Endometrium (tissue), 2 donors: Measurements from ENCODE around the gene KAZN.

Experiments
- FAIRE-seq: peaks from 2 replicates; lab custom pipeline; 2012; peaks lifted over from hg19 to GRCh38; lab: Jason Lieb, UNC
- donor health status: control.
- donor health status: control.

KAZN gene

GRCh38 chr1:14774988-14775387, 176.5 kb downstream of the KAZN start:
- FAIRE-seq: no peak

GRCh38 chr1:14775434-14775833, 176.9 kb downstream of the KAZN start:
- FAIRE-seq: no peak

GRCh38 chr1:14777516-14778506, 179.3 kb downstream of the KAZN start:
- FAIRE-seq: no peak

- no peak for FAIRE-seq
These were observed 180.0 kb downstream of the KAZN start for GRCh38 chr1:14778541-14778897.

GRCh38 chr1:14778898-14779865, 180.7 kb downstream of the KAZN start:
- no peak for FAIRE-seq

GRCh38 chr1:14780271-14780670, 181.8 kb downstream of the KAZN start:
- no peak for FAIRE-seq

- no peak for FAIRE-seq
These were observed 183.3 kb downstream of the KAZN start for GRCh38 chr1:14781811-14782210.

- no peak for FAIRE-seq
These were observed 184.5 kb downstream of the KAZN start for GRCh38 chr1:14782741-14783591.

GRCh38 chr1:14783592-14783886, 185.1 kb downstream of the KAZN start:
- FAIRE-seq: no peak

- FAIRE-seq: no peak
These were observed 186.6 kb downstream of the KAZN start for GRCh38 chr1:14784790-14785773.

GRCh38 chr1:14786109-14786675, 187.7 kb downstream of the KAZN start:
- FAIRE-seq: no peak

GRCh38 chr1:14786681-14787080, 188.2 kb downstream of the KAZN start:
- FAIRE-seq: no peak

- no peak for FAIRE-seq
These were observed 189.1 kb downstream of the KAZN start for GRCh38 chr1:14787604-14788003.

- FAIRE-seq: no peak
These were observed 189.6 kb downstream of the KAZN start for GRCh38 chr1:14788080-14788479.

- no peak for FAIRE-seq
These were observed 192.5 kb downstream of the KAZN start for GRCh38 chr1:14790982-14791381.

GRCh38 chr1:14791654-14792053, 193.2 kb downstream of the KAZN start:
- FAIRE-seq: no peak

- no peak for FAIRE-seq
These were observed 195.8 kb downstream of the KAZN start for GRCh38 chr1:14794136-14794768.

- no peak for FAIRE-seq
These were observed 196.4 kb downstream of the KAZN start for GRCh38 chr1:14794906-14795305.

GRCh38 chr1:14795589-14795988, 197.1 kb downstream of the KAZN start:
- FAIRE-seq: no peak

- no peak for FAIRE-seq
These were observed 201.5 kb downstream of the KAZN start for GRCh38 chr1:14800014-14800413.
